HEK293 (cell line): Measurements from ENCODE around the gene SPACDR.

Experiments used
- CTCF ChIA-PET: fragments of 350-600 bp; formaldehyde crosslinking; extraction: SDS; loops from one replicate; lab custom pipeline; 2021; ENCODE audit warnings: antibody characterized with exemption; lab: Yijun Ruan, JAX
- POLR2A ChIA-PET: fragments of 300-600 bp; formaldehyde crosslinking; extraction: SDS; loops from one replicate; lab custom pipeline; 2020; ENCODE audit warnings: antibody characterized with exemption, inconsistent platforms; lab: Yijun Ruan, JAX
- H3K27ac ChIP-seq: fragments of 200-500 bp; sonication (Bioruptor generic); 2 replicates; pipeline ENCODE4 v1.5.1; 2014; ENCODE audit warnings: low read depth, low read length, control low read depth, inconsistent platforms; ENCODE audit errors: extremely low read depth
- H3K36me3 ChIP-seq, 2 experiments: fragments of 200-500 bp in 1 of 2; sonication (Bioruptor generic) in 1 of 2; 1 replicate in 1 of 2; 2 replicates in 1 of 2; pipeline ENCODE4 v1.5.1; 2014 to 2017; ENCODE audit warnings: inconsistent platforms in 2 of 2, low read length in 2 of 2; ENCODE audit not compliant: control insufficient read depth in 2 of 2, insufficient read depth in 1 of 2
- H3K4me1 ChIP-seq: fragments of 200-500 bp; sonication (Bioruptor generic); 2 replicates; pipeline ENCODE4 v1.5.1; 2014; ENCODE audit warnings: mild to moderate bottlenecking, low read length, inconsistent platforms; ENCODE audit not compliant: control insufficient read depth, insufficient read depth
- H3K4me3 ChIP-seq: 2 replicates; pipeline ENCODE4 v1.5.1; 2011; ENCODE audit warnings: low read depth, mild to moderate bottlenecking, control low read depth, low read length, moderate library complexity
- H3K9me3 ChIP-seq: fragments of 200-500 bp; sonication (Bioruptor generic); 2 replicates; pipeline ENCODE4 v1.5.1; 2014; ENCODE audit warnings: low read depth, low read length, inconsistent platforms; ENCODE audit not compliant: control insufficient read depth, insufficient read depth
- GFI1B ChIP-seq: fragments of 450-650 bp; formaldehyde crosslinking; IDR thresholded peaks from 2 replicates; pipeline ENCODE4 v1.5.1; 2016; ENCODE audit warnings: missing biosample characterization, missing genetic modification characterization
- PRDM1 ChIP-seq: fragments of 450-650 bp; formaldehyde crosslinking; IDR thresholded peaks from 2 replicates; pipeline ENCODE4; 2016; ENCODE audit warnings: missing biosample characterization, missing genetic modification characterization
- RBAK ChIP-seq: fragments of 450-650 bp; formaldehyde crosslinking; IDR thresholded peaks from 2 replicates; pipeline ENCODE4 v1.5.1; 2016; ENCODE audit warnings: missing biosample characterization, missing genetic modification characterization
- REPIN1 ChIP-seq: fragments of 450-650 bp; formaldehyde crosslinking; IDR thresholded peaks from 2 replicates; pipeline ENCODE4 v1.5.1; 2017; ENCODE audit warnings: missing biosample characterization, missing genetic modification characterization, low read depth
- ZFP37 ChIP-seq: fragments of 450-650 bp; formaldehyde crosslinking; IDR thresholded peaks from 2 replicates; pipeline ENCODE4 v1.5.1; 2016; ENCODE audit warnings: missing biosample characterization, missing genetic modification characterization
- ZNF114 ChIP-seq: fragments of 450-650 bp; formaldehyde crosslinking; IDR thresholded peaks from 2 replicates; pipeline ENCODE4 v1.5.0; 2017; ENCODE audit warnings: missing biosample characterization, missing genetic modification characterization
- ZNF184 ChIP-seq: fragments of 450-650 bp; IDR thresholded peaks from 2 replicates; pipeline ENCODE4 v1.5.1; 2018; ENCODE audit warnings: missing biosample characterization, mild to moderate bottlenecking, missing genetic modification characterization
- ZNF302 ChIP-seq: fragments of 450-650 bp; formaldehyde crosslinking; IDR thresholded peaks from 2 replicates; pipeline ENCODE4 v1.5.1; 2016; ENCODE audit warnings: missing biosample characterization, missing genetic modification characterization, low read depth
- ZNF324 ChIP-seq: fragments of 450-650 bp; formaldehyde crosslinking; IDR thresholded peaks from 2 replicates; pipeline ENCODE4 v1.5.1; 2016; ENCODE audit warnings: missing biosample characterization, missing genetic modification characterization
- ZNF350 ChIP-seq: fragments of 450-650 bp; formaldehyde crosslinking; IDR thresholded peaks from 2 replicates; pipeline ENCODE4 v1.5.0; 2017; ENCODE audit warnings: missing biosample characterization, mild to moderate bottlenecking, missing genetic modification characterization
- ZNF544 ChIP-seq: fragments of 450-650 bp; formaldehyde crosslinking; IDR thresholded peaks from 2 replicates; pipeline ENCODE4 v1.5.0; 2017; ENCODE audit warnings: missing biosample characterization, missing genetic modification characterization
- ZNF664 ChIP-seq: fragments of 450-650 bp; formaldehyde crosslinking; IDR thresholded peaks from 2 replicates; pipeline ENCODE4 v1.5.1; 2016; ENCODE audit warnings: missing biosample characterization, missing genetic modification characterization
- ZNF776 ChIP-seq: fragments of 450-650 bp; formaldehyde crosslinking; IDR thresholded peaks from 2 replicates; pipeline ENCODE4 v1.5.0; 2017; ENCODE audit warnings: missing biosample characterization, missing genetic modification characterization, borderline replicate concordance
- ZNF792 ChIP-seq: fragments of 450-650 bp; formaldehyde crosslinking; IDR thresholded peaks from 2 replicates; pipeline ENCODE4 v1.5.1; 2016; ENCODE audit warnings: missing biosample characterization, missing genetic modification characterization
- ZNF843 ChIP-seq: fragments of 450-650 bp; formaldehyde crosslinking; IDR thresholded peaks from 2 replicates; pipeline ENCODE4 v1.5.1; 2016; ENCODE audit warnings: missing biosample characterization, missing genetic modification characterization
- TF ChIP-seq, protein P1 (sequence below): IDR thresholded peaks from 2 replicates; pipeline ENCODE4 v1.6.1; 2011; ENCODE audit warnings: mild to moderate bottlenecking, low read depth, low read length, borderline replicate concordance
- TF ChIP-seq, protein P2 (sequence below): fragments of 450-650 bp; formaldehyde crosslinking; IDR thresholded peaks from 2 replicates; pipeline ENCODE4 v1.5.1; 2016; ENCODE audit warnings: missing biosample characterization, missing genetic modification characterization
- TF ChIP-seq, protein P3 (sequence below): fragments of 450-650 bp; formaldehyde crosslinking; IDR thresholded peaks from 2 replicates; pipeline ENCODE4 v1.5.1; 2017; ENCODE audit warnings: missing biosample characterization, missing genetic modification characterization
- TF ChIP-seq, protein P4 (sequence below): fragments of 450-650 bp; formaldehyde crosslinking; IDR thresholded peaks from 2 replicates; pipeline ENCODE4 v1.5.1; 2017; ENCODE audit warnings: missing biosample characterization, missing genetic modification characterization
- TF ChIP-seq, protein P5 (sequence below): fragments of 450-650 bp; formaldehyde crosslinking; IDR thresholded peaks from 2 replicates; pipeline ENCODE4 v1.5.1; 2016; ENCODE audit warnings: missing biosample characterization, missing genetic modification characterization
- TF ChIP-seq, protein P6 (sequence below): fragments of 450-650 bp; formaldehyde crosslinking; IDR thresholded peaks from 2 replicates; pipeline ENCODE4 v1.5.1; 2016; ENCODE audit warnings: missing biosample characterization, missing genetic modification characterization
- TF ChIP-seq, protein P7 (sequence below): fragments of 450-650 bp; formaldehyde crosslinking; IDR thresholded peaks from 2 replicates; pipeline ENCODE4 v1.5.1; 2016; ENCODE audit warnings: missing biosample characterization, missing genetic modification characterization, low read depth

The SPACDR gene

DNA sequence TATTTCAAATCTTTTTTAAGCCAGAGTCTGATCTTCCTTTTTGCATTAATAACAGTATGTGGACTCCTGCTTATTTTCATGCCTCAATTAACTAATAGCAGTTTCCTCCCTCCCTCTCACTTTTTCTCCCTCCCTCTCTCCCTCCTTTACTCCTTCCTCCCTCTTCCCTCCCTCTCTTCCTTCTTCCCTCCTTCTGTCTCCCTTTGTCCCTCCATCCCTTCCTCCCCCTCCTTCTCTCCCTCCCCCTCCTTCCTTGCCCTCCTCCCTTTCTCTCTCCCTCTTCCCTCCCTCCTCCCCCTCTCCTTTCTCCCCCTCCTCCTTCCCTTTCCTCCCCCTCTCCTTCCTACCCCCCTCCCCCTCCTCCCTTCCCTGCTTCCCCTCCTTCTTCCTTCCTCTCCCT lies 37.5 kb downstream of the SPACDR start (continued):
- TF ChIP-seq, protein P1, sequence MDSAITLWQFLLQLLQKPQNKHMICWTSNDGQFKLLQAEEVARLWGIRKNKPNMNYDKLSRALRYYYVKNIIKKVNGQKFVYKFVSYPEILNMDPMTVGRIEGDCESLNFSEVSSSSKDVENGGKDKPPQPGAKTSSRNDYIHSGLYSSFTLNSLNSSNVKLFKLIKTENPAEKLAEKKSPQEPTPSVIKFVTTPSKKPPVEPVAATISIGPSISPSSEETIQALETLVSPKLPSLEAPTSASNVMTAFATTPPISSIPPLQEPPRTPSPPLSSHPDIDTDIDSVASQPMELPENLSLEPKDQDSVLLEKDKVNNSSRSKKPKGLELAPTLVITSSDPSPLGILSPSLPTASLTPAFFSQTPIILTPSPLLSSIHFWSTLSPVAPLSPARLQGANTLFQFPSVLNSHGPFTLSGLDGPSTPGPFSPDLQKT, result no peak
- TF ChIP-seq, protein P2, sequence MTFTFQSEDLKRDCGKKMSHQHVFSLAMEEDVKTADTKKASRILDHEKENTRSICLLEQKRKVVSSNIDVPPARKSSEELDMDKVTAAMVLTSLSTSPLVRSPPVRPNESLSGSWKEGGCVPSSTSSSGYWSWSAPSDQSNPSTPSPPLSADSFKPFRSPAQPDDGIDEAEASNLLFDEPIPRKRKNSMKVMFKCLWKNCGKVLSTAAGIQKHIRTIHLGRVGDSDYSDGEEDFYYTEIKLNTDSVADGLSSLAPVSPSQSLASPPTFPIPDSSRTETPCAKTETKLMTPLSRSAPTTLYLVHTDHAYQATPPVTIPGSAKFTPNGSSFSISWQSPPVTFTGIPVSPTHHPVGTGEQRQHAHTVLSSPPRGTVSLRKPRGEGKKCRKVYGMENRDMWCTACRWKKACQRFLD (tag by site-specific recombination), result no peak
- TF ChIP-seq ZNF114, result no peak
- TF ChIP-seq, protein P3, sequence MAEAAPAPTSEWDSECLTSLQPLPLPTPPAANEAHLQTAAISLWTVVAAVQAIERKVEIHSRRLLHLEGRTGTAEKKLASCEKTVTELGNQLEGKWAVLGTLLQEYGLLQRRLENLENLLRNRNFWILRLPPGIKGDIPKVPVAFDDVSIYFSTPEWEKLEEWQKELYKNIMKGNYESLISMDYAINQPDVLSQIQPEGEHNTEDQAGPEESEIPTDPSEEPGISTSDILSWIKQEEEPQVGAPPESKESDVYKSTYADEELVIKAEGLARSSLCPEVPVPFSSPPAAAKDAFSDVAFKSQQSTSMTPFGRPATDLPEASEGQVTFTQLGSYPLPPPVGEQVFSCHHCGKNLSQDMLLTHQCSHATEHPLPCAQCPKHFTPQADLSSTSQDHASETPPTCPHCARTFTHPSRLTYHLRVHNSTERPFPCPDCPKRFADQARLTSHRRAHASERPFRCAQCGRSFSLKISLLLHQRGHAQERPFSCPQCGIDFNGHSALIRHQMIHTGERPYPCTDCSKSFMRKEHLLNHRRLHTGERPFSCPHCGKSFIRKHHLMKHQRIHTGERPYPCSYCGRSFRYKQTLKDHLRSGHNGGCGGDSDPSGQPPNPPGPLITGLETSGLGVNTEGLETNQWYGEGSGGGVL, result peak; percentile 74

DNA sequence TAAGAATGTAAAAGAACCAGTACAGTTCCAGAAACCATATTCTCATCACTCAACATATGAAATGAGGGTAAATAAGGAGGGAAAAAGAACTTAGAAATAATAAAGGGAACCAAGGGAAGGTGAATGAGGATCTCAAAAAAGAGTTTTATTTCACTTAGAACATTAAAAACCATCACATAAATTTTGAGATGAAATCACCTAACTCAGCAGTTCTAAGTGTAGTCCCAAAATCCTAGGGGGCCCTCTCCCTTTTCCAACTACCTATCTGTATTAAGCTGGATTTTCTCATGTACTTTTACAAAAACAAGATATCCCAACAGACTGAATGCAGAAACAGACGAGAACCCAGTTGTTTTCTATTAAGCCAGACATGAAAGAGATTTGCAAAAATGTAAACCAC lies 38.7 kb downstream of the SPACDR start:
- no peaks in the 10 kb centered on the region for H3K9me3 ChIP-seq
- no peaks in the 10 kb centered on the region for H3K4me1 ChIP-seq
- no peak overlapping the region for H3K27ac ChIP-seq
- ChIA-PET CTCF (interaction anchor here (0.6 to 1.2 kb wide), 3 partner anchors 13 to 209 kb away, joined by 3 to 9 read pairs (median 4); no protein-coding TSS in a partner anchor), POLR2A (interaction anchor here (0.6 to 0.9 kb wide), 2 partner anchors 9 to 291 kb away, joined by 3 to 9 read pairs; no protein-coding TSS in a partner anchor)
- H3K4me3 ChIP-seq, result no peak overlapping the region
- TF ChIP-seq ZNF843 (tag by site-specific recombination) (no peak), ZNF184 (tag by site-specific recombination) (no peak), ZNF350 (tag by site-specific recombination) (no peak), ZNF792 (tag by site-specific recombination) (no peak), PRDM1 (tag by site-specific recombination) (no peak), ZNF776 (tag by site-specific recombination) (no peak), GFI1B (tag by site-specific recombination) (no peak), ZNF302 (tag by site-specific recombination) (no peak), ZFP37 (tag by site-specific recombination) (no peak), RBAK (tag by site-specific recombination) (no peak), ZNF544 (tag by site-specific recombination) (no peak), ZNF324 (tag by site-specific recombination) (no peak), REPIN1 (tag by site-specific recombination) (no peak), ZNF664 (tag by site-specific recombination) (no peak), ZNF114 (no peak)
- TF ChIP-seq, protein P4, sequence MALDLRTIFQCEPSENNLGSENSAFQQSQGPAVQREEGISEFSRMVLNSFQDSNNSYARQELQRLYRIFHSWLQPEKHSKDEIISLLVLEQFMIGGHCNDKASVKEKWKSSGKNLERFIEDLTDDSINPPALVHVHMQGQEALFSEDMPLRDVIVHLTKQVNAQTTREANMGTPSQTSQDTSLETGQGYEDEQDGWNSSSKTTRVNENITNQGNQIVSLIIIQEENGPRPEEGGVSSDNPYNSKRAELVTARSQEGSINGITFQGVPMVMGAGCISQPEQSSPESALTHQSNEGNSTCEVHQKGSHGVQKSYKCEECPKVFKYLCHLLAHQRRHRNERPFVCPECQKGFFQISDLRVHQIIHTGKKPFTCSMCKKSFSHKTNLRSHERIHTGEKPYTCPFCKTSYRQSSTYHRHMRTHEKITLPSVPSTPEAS (tag by site-specific recombination), result no peak
- TF ChIP-seq, protein P5, sequence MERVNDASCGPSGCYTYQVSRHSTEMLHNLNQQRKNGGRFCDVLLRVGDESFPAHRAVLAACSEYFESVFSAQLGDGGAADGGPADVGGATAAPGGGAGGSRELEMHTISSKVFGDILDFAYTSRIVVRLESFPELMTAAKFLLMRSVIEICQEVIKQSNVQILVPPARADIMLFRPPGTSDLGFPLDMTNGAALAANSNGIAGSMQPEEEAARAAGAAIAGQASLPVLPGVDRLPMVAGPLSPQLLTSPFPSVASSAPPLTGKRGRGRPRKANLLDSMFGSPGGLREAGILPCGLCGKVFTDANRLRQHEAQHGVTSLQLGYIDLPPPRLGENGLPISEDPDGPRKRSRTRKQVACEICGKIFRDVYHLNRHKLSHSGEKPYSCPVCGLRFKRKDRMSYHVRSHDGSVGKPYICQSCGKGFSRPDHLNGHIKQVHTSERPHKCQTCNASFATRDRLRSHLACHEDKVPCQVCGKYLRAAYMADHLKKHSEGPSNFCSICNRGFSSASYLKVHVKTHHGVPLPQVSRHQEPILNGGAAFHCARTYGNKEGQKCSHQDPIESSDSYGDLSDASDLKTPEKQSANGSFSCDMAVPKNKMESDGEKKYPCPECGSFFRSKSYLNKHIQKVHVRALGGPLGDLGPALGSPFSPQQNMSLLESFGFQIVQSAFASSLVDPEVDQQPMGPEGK, result no peak
- TF ChIP-seq, protein P3, result no peak
- TF ChIP-seq, protein P6, sequence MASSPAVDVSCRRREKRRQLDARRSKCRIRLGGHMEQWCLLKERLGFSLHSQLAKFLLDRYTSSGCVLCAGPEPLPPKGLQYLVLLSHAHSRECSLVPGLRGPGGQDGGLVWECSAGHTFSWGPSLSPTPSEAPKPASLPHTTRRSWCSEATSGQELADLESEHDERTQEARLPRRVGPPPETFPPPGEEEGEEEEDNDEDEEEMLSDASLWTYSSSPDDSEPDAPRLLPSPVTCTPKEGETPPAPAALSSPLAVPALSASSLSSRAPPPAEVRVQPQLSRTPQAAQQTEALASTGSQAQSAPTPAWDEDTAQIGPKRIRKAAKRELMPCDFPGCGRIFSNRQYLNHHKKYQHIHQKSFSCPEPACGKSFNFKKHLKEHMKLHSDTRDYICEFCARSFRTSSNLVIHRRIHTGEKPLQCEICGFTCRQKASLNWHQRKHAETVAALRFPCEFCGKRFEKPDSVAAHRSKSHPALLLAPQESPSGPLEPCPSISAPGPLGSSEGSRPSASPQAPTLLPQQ (tag by site-specific recombination), result no peak
- TF ChIP-seq, protein P7, sequence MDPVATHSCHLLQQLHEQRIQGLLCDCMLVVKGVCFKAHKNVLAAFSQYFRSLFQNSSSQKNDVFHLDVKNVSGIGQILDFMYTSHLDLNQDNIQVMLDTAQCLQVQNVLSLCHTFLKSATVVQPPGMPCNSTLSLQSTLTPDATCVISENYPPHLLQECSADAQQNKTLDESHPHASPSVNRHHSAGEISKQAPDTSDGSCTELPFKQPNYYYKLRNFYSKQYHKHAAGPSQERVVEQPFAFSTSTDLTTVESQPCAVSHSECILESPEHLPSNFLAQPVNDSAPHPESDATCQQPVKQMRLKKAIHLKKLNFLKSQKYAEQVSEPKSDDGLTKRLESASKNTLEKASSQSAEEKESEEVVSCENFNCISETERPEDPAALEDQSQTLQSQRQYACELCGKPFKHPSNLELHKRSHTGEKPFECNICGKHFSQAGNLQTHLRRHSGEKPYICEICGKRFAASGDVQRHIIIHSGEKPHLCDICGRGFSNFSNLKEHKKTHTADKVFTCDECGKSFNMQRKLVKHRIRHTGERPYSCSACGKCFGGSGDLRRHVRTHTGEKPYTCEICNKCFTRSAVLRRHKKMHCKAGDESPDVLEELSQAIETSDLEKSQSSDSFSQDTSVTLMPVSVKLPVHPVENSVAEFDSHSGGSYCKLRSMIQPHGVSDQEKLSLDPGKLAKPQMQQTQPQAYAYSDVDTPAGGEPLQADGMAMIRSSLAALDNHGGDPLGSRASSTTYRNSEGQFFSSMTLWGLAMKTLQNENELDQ (tag by site-specific recombination), result no peak
- H3K36me3 ChIP-seq, result no peaks in the 10 kb centered on the region
